OCI-M2 (cell line): ENCODE results near the gene CLK4.

ENCODE experiments used
- DNase-seq: peaks from one replicate; lab custom pipeline; 2025; ENCODE audit not compliant: unreplicated experiment; lab: John Stamatoyannopoulos, UW

CLK4 gene

DNA sequence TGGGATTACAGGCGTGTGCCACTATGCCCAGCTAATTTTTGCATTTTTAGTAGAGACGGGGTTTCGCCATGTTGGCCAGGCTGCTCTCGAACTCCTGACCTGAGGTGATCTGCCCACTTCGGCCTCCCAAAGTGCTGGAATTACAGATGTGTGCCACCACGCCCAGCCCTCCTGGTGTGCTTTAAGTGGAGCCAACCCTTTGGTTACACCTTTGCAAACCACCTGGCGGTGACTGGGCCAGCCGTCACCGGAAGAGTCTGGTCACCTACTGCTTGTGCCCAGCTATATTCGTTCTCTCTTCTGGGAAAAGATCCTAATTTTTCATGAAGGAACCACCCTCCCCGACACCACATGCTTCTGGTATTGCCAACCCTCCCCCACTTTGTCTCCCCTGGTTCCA is 72.5 kb downstream of the CLK4 start:
- no peak for DNase-seq

DNA sequence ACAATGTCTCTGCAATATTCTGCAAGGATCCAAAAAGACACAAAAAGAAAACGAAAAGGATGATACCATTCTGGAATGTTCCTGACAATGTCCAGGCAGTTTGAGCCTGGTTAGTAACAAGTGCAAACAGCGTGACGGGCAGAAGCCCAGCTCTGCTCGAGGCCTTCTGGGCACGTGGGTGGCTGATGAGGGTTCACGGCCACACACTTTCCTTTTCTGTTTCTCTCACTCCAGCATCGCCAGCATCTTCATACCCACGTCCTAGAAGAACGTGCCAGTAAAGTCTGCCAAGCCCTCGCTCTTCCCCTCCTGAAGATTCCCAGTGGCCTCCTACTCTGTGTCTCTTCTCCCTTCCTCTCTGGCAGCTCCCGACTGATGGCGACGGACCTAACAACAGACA is 73.3 kb downstream of the CLK4 start:
- no peak for DNase-seq
